SK-N-SH (cell line): ENCODE measurements around the gene ARHGEF7.

Source experiments
- EP300 ChIP-seq, 2 experiments: IDR thresholded peaks; 2 replicates each; pipeline versions ENCODE4 v1.4.0 to v1.6.1; 2012; ENCODE audit warnings: borderline replicate concordance in 1 of 2, low read depth in 1 of 2, low read length in 1 of 2
- FOXM1 ChIP-seq: IDR thresholded peaks from 2 replicates; pipeline ENCODE4 v1.4.0; 2012; ENCODE audit warnings: low read depth, mild to moderate bottlenecking
- GABPA ChIP-seq: IDR thresholded peaks from 2 replicates; pipeline ENCODE4 v1.4.0; 2012; ENCODE audit warnings: low read depth, mild to moderate bottlenecking
- JUND ChIP-seq: IDR thresholded peaks from 2 replicates; pipeline ENCODE4 v1.4.0; 2012
- MXI1 ChIP-seq: IDR thresholded peaks from 2 replicates; pipeline ENCODE4 v1.6.1; 2012; ENCODE audit warnings: mild to moderate bottlenecking, low read depth, low read length, improper control_type of control experiment
- POLR2AphosphoS5 ChIP-seq: IDR thresholded peaks from 2 replicates; pipeline ENCODE4 v1.6.1; 2012; ENCODE audit warnings: low read depth, low read length
- RAD21 ChIP-seq: IDR thresholded peaks from 2 replicates; pipeline ENCODE4 v1.6.1; 2012; ENCODE audit warnings: mild to moderate bottlenecking, low read length
- RCOR1 ChIP-seq: fragments of 150-350 bp; IDR thresholded peaks from 2 replicates; pipeline ENCODE4 v1.6.1; 2017; ENCODE audit warnings: antibody characterized with exemption, low read length
- RXRA ChIP-seq: IDR thresholded peaks from 2 replicates; pipeline ENCODE4 v1.4.0; 2012; ENCODE audit warnings: low read depth, mild to moderate bottlenecking, borderline replicate concordance
- TF ChIP-seq, protein P1 (sequence below): fragments of 200-600 bp; sonication (generic); IDR thresholded peaks from 2 replicates; pipeline ENCODE4 v1.6.1; 2017; ENCODE audit warnings: antibody characterized with exemption, mild to moderate bottlenecking, moderate library complexity
- TF ChIP-seq, protein P2 (sequence below): IDR thresholded peaks from 2 replicates; pipeline ENCODE4 v1.6.1; 2012; ENCODE audit warnings: mild to moderate bottlenecking, low read depth, low read length, moderate library complexity

DNA sequence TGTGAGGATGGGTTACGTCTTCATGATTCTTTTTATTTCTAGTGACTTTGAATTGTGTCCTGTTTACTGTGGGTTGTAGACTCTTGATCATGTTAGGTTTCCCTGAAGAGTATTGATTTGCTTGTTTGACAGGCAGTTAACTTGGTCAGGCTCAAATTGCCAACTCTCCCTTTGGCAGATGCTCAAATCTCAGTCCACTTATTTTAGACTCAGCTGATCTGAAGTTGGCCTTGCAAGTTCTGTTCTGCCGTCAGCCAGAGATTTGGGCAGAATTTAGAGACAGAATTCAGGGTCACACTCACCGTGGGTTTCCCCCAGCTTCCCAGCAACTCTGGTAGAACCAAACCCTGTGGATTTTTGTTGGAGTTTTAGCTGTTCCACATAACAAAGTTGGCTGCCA, 133.7 kb downstream of the ARHGEF7 start:
- no peak for TF ChIP-seq MXI1
- TF ChIP-seq POLR2AphosphoS5 = no peak
- TF ChIP-seq RXRA = no peak
- no peak for TF ChIP-seq FOXM1
- TF ChIP-seq, protein P1, sequence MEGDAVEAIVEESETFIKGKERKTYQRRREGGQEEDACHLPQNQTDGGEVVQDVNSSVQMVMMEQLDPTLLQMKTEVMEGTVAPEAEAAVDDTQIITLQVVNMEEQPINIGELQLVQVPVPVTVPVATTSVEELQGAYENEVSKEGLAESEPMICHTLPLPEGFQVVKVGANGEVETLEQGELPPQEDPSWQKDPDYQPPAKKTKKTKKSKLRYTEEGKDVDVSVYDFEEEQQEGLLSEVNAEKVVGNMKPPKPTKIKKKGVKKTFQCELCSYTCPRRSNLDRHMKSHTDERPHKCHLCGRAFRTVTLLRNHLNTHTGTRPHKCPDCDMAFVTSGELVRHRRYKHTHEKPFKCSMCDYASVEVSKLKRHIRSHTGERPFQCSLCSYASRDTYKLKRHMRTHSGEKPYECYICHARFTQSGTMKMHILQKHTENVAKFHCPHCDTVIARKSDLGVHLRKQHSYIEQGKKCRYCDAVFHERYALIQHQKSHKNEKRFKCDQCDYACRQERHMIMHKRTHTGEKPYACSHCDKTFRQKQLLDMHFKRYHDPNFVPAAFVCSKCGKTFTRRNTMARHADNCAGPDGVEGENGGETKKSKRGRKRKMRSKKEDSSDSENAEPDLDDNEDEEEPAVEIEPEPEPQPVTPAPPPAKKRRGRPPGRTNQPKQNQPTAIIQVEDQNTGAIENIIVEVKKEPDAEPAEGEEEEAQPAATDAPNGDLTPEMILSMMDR = no peak
- no peak for TF ChIP-seq EP300 (IDR thresholded peaks at IDR 0.05; ENCODE audit: borderline replicate concordance in 1 of 2, low read depth in 1 of 2, low read length in 1 of 2)
- no peak for TF ChIP-seq JUND
- no peak for TF ChIP-seq RCOR1
- TF ChIP-seq, protein P2, sequence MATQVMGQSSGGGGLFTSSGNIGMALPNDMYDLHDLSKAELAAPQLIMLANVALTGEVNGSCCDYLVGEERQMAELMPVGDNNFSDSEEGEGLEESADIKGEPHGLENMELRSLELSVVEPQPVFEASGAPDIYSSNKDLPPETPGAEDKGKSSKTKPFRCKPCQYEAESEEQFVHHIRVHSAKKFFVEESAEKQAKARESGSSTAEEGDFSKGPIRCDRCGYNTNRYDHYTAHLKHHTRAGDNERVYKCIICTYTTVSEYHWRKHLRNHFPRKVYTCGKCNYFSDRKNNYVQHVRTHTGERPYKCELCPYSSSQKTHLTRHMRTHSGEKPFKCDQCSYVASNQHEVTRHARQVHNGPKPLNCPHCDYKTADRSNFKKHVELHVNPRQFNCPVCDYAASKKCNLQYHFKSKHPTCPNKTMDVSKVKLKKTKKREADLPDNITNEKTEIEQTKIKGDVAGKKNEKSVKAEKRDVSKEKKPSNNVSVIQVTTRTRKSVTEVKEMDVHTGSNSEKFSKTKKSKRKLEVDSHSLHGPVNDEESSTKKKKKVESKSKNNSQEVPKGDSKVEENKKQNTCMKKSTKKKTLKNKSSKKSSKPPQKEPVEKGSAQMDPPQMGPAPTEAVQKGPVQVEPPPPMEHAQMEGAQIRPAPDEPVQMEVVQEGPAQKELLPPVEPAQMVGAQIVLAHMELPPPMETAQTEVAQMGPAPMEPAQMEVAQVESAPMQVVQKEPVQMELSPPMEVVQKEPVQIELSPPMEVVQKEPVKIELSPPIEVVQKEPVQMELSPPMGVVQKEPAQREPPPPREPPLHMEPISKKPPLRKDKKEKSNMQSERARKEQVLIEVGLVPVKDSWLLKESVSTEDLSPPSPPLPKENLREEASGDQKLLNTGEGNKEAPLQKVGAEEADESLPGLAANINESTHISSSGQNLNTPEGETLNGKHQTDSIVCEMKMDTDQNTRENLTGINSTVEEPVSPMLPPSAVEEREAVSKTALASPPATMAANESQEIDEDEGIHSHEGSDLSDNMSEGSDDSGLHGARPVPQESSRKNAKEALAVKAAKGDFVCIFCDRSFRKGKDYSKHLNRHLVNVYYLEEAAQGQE = no peak
- TF ChIP-seq RAD21 = no peak
- TF ChIP-seq GABPA = no peak
